T-helper 17 cell (primary cell): Measurements from ENCODE around the gene ITGB5. TPM values are rescaled to one million over a fixed set of nuclear protein-coding genes. Genes with fewer than 3 reads are reported as not detected.
"Not testable (repeated sequence)": the region's sequence is repeated elsewhere in the genome, so short reads cannot be mapped to it uniquely, and the experiment has no call there.

Source experiments
- ATAC-seq: fragments of 150-1000 bp; cut with Tn5 transposase; 2 replicates; pipeline ENCODE4 v1.10.0; 2021; ENCODE audit warnings: mild to moderate bottlenecking, moderate library complexity
- DNase-seq, 3 donors: peaks; one replicate each; pipeline versions ENCODE4 v3.0.0 to v3.0.0-alpha.2; 2020 to 2021
- H3K9me3 ChIP-seq: one replicate; pipeline ENCODE4 v1.7.0; 2013; ENCODE audit warnings: low read length, mild to moderate bottlenecking; ENCODE audit not compliant: control insufficient read depth, poor library complexity, severe bottlenecking
- H3K27ac Mint-ChIP-seq: one replicate; pipeline ENCODE4 v1.8.0; 2022; ENCODE audit warnings: mild to moderate bottlenecking, moderate library complexity, mixed read lengths
- H3K27me3 Mint-ChIP-seq: one replicate; pipeline ENCODE4 v1.8.0; 2022; ENCODE audit warnings: mixed read lengths
- H3K36me3 Mint-ChIP-seq: one replicate; pipeline ENCODE4 v1.8.0; 2022; ENCODE audit warnings: low read depth, mixed read lengths
- H3K4me1 Mint-ChIP-seq: one replicate; pipeline ENCODE4 v1.8.0; 2022; ENCODE audit warnings: mild to moderate bottlenecking, mixed read lengths
- H3K4me3 Mint-ChIP-seq: one replicate; pipeline ENCODE4 v1.8.0; 2022; ENCODE audit warnings: mild to moderate bottlenecking, moderate library complexity, mixed read lengths
- total RNA-seq, 4 donors: library from RNA in 2 of 4; stranded (reverse) in 2 of 4; gene quantifications; one replicate each; pipeline ENCODE4 v1.2.3 and lab custom pipeline; 2022 to 2026

Gene ITGB5
- total RNA-seq, 2 donors from 2014 or later, result 3.1 to 61.3 TPM

DNA sequence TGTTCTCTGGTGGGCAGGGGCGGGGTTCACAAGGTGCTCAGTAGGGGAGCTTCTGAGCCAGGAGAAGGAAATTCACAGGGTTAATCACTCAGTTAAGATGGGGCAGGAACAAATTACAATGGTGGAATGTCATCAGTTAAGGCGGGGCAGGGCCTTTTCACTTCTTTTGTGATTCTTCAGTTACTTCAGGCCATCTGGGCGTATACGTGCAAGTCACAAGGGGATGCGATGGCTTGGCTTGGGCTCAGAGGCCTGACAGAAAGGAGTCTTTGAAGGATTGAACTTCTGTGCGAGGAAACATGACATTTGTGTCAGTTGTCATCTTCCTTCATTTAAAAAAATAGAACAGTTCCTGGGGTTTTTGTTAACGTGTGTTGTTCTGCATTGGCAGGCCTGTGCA lies 129.2 kb downstream of the ITGB5 start:
- not testable (repeated sequence) for ATAC-seq, H3K9me3 ChIP-seq, H3K36me3 Mint-ChIP-seq, H3K27ac Mint-ChIP-seq, DNase-seq, H3K4me3 Mint-ChIP-seq
- Mint-ChIP-seq H3K4me1 (peaks cover 12% of the 10 kb centered on the region), H3K27me3 (peaks cover 40% of the 10 kb centered on the region)

DNA sequence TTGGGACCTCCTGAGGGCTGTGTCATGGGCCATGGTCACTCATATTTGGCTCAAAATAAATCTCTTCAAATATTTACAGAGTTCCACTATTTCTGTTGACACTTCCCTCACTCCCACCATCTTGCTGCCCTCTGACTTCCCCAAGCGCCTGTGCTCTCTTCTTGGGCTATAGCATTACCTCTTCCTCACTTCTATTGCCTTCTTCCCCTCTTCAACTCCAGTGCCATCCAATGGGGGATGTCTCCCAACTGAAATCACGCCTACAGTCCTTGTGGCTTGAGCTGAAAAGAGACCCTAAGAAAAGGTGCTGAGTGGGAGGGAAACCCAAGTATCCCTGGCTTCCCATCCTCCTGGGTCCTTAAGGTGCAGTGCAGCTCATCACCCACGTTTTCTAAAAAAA lies 135.1 kb downstream of the ITGB5 start:
- Mint-ChIP-seq H3K4me3 (no peak overlapping the region), H3K27ac (no peak overlapping the region), H3K36me3 (peaks cover 7% of the 10 kb centered on the region), H3K4me1 (peaks cover 8% of the 10 kb centered on the region), H3K27me3 (peaks cover 36% of the 10 kb centered on the region)
- ATAC-seq (no peak), DNase-seq (no peak)
- no peaks in the 10 kb centered on the region for H3K9me3 ChIP-seq

DNA sequence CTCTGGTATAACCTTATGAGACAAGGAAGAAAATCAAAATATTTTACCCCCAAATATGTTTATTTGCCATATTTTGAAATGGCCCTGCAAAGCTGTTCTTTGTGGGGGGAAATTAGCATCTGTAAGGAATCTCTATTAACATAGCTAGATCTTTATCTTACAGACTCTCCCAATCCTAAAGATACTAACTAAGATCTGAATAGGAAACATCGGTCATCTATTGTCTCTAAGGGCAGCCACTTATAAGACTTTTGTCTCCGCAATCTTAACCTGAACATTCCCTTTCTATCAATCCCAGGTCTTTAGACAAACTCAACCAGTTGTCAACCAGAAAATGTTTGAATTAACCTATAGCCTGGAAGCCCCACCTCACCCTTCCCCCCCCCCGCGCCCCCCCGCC lies 135.7 kb downstream of the ITGB5 start:
- no peak for DNase-seq
- H3K9me3 ChIP-seq, result no peaks in the 10 kb centered on the region
- no peak overlapping the region for H3K27ac Mint-ChIP-seq
- H3K4me1 Mint-ChIP-seq, result peaks cover 8% of the 10 kb centered on the region
- H3K4me3 Mint-ChIP-seq, result no peak overlapping the region
- H3K27me3 Mint-ChIP-seq, result peaks cover 35% of the 10 kb centered on the region
- ATAC-seq, result no peak
- peaks cover 7% of the 10 kb centered on the region for H3K36me3 Mint-ChIP-seq

DNA sequence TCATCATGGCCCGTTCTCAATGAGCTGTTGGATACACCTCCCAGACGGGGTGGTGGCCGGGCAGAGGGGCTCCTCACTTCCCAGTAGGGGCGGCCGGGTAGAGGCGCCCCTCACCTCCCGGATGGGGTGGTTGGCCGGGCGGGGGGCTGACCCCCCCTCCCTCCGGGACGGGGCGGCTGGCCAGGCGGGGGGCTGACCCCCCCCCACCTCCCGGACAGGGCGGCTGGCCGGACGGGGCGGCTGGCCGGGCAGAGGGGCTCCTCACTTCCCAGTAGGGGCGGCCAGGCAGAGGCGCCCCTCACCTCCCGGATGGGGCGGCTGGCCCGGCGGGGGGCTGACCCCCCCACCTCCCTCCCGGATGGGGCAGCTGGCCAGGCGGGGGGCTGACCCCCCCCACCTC lies 137.3 kb downstream of the ITGB5 start:
- not testable (repeated sequence) for ATAC-seq, H3K4me3 Mint-ChIP-seq, H3K4me1 Mint-ChIP-seq, H3K9me3 ChIP-seq, H3K27ac Mint-ChIP-seq, DNase-seq, H3K36me3 Mint-ChIP-seq
- peaks cover 23% of the 10 kb centered on the region for H3K27me3 Mint-ChIP-seq

DNA sequence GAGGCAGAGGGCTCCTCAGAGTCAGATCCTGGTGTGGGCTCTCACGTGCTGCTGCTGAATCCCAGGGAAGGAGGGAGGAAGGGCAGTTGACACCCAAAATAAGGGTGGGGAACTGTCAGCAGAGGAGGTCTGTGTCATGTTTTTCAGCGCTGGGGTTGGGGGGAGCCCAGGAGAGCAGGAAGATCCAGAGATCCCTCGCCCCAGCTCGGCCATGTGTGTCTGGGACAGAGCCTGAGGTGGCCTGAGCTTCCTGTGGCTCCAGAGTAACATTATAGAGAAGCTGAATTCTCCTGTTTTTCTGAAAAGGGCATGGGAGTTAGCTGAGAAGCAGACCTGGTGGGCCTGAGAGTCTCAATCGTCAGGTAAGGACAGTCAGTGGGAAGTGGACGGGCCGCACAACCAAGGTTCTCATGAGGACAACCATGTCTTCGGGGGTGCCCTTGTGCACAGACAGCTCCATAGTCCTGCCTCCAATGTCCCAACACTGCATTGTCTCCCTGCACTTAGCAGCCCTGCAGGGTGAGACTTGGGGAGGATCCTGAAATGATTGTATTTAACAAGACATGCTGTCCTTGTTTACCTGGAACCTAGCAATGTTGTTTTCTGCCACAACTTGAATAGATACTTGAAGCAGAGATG lies 138.5 kb downstream of the ITGB5 start:
- DNase-seq (no peak), ATAC-seq (no peak)
- Mint-ChIP-seq H3K27me3 (peaks cover 12% of the 10 kb centered on the region), H3K27ac (no peak overlapping the region), H3K4me1 (peaks cover 4% of the 10 kb centered on the region), H3K4me3 (no peak overlapping the region), H3K36me3 (peaks cover 2% of the 10 kb centered on the region)
- H3K9me3 ChIP-seq, result no peaks in the 10 kb centered on the region

DNA sequence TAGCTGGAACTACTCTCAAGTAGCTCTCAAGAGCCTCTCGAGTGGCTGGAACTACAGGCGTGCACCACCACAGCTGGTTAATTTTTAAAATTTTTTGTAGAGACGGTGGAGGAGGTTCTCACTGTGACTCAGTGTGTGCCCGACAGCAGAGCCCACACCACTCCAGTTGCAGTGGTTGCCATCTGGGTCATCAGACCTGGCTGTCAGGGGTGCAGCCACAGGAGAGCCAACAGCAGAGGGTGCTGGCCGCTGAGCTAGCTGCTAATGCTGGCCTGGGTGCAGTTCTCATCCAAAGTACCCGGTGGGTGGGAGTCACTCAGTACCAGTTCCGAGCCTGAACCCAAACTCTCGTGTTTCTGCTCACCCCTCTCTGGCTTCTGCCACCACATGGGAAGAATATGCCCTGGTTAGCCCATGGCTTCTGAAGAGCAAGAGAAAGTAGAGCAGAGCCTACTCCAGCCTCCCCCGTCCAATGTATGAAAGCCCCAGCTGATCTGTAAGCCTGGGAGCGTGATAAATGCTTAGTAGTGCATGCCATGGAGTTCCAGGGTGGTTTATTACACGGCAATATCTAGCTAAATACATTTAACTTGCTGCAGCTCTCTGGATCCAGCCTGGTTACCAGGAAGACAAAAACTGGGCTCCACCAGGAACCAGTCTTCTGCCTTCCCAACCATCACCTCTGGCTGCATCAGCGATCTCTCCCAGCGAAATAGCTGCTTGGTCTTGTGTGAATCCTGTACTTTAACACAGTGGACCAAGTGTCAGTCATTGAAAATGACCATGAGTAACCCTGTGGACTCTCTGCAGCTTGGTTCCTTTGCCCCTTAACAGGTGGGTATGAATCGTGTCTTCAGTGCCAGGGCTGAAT lies 139.8 kb downstream of the ITGB5 start:
- Mint-ChIP-seq H3K27ac (no peak overlapping the region), H3K4me1 (peaks cover 4% of the 10 kb centered on the region), H3K27me3 (peaks cover 3% of the 10 kb centered on the region), H3K36me3 (no peaks in the 10 kb centered on the region), H3K4me3 (no peak overlapping the region)
- DNase-seq, result no peak
- H3K9me3 ChIP-seq, result no peaks in the 10 kb centered on the region
- no peak for ATAC-seq

DNA sequence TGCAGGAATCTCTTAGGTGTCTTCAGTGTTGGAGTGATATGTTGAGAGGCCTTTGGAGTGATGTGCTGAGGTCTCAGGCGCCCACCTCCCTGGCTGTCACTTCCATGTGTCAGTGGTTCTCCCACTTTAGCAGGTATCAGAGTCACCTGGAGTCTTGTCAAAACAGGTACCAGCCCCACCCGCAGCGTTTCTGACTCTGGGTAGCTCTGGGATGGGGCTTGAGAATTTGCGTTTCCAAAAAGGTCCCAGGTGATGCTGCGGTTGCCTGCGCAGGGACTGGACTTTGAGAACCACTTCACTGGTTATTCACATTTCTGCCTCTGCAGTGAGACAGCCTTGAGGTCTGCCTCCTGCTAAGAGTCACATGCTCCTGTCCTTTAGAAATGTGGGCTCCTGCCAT lies 141.4 kb downstream of the ITGB5 start:
- Mint-ChIP-seq H3K4me1 (peaks cover 2% of the 10 kb centered on the region), H3K4me3 (no peak overlapping the region), H3K27ac (no peak overlapping the region), H3K36me3 (no peaks in the 10 kb centered on the region), H3K27me3 (no peaks in the 10 kb centered on the region)
- ATAC-seq (no peak), DNase-seq (no peak)
- no peaks in the 10 kb centered on the region for H3K9me3 ChIP-seq

DNA sequence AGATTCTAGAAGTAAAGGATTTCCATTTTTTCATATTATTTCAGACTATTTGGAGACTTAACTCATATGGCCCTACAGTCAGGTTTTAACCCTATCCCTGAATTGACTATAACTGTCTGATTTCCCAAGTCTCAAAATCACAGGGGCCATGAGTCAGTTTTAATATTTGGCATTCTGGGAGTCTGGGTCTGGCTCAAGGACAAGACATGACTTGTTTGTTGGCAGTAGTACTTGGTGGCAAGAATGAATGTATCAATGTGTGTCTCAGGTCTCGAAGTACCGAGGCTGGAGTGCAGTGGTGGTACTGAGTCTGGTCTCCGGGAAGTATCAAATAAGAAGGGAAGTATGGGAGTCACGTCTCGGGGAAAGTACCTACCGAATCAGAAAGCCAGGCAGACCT lies 146.1 kb downstream of the ITGB5 start:
- Mint-ChIP-seq H3K4me1 (peaks cover 11% of the 10 kb centered on the region), H3K4me3 (no peak overlapping the region), H3K27ac (no peak overlapping the region), H3K36me3 (peaks cover 6% of the 10 kb centered on the region), H3K27me3 (no peaks in the 10 kb centered on the region)
- no peak for ATAC-seq
- H3K9me3 ChIP-seq, result no peaks in the 10 kb centered on the region
- no peak for DNase-seq

DNA sequence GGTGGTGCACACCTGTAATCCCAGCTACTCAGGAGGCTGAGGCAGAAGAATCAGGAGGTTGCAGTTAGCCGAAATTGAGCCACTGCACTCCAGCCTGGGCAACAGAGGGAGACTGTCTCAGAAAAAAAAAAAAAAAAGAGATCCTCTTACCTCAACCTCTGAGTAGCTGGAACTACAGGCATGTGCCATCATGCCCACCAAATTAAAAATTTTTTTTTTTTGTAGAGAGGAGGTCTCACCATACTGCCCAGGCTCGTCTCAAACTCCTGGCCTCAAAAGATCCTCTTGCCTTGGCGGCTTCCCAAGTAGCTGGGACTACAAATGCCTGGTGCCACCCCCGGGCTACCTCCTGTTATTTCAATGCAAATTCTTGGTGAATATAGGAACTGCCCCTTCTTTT lies 155.4 kb downstream of the ITGB5 start:
- no peaks in the 10 kb centered on the region for H3K9me3 ChIP-seq
- Mint-ChIP-seq H3K4me3 (no peak overlapping the region), H3K4me1 (peaks cover 15% of the 10 kb centered on the region), H3K36me3 (peaks cover 2% of the 10 kb centered on the region), H3K27me3 (peaks cover 4% of the 10 kb centered on the region), H3K27ac (peak overlapping the region; percentile 93)
- no peak for ATAC-seq
- no peak for DNase-seq

DNA sequence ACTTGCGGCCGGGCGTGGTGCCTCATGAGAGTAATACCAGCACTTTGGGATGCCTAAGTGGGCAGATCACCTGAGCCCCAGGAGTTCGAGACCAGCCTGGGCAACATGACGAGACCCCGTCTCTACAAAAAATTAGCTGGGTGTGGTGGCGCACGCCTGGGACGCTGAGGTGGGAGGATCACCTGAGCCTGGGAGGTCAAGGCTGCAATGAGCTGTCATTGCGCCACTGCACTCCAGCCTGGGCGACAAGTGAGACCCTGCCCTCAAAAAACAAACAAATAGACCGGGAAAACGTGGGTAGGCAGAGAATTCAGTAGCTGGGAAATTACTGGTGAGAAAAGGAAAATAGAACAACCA lies 156.2 kb downstream of the ITGB5 start:
- Mint-ChIP-seq H3K36me3 (peaks cover 2% of the 10 kb centered on the region), H3K27me3 (peaks cover 4% of the 10 kb centered on the region)
- no peak for ATAC-seq

DNA sequence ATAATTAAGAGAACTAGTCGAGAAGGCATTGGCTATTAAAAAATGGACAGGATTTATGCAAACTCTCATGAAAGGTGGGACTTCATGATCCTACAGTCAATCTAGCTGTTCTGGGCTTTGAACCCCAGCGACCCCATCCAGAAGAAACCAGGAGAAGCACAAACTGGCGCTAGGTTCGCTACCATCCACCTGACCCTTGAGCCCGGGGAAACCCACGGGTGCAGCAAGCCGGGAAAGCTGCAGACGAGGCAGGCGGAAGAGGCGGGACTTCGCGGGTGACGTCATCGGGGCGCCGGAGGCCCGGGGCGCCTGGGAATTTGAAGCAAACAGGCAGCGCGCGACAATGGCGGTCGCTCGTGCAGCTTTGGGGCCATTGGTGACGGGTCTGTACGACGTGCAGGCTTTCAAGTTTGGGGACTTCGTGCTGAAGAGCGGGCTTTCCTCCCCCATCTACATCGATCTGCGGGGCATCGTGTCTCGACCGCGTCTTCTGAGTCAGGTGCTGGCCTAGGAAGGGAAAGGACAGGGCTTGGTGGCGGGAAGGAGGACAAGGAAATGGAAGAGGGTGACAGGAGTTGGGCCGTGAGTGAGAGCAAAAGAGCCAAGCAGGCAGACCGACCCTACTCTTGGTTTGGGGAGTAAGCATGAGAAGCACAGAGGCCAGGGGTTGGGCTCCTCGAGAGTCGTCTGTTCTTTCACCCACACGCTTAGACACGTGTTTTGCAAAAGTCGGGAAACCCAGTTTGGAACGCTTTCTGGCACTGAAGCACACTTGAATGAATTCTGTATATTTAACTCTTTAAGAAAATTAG lies 156.8 kb downstream of the ITGB5 start, which contains the start of gene UMPS:
Gene UMPS, plus strand, starts transcription at position 324 of the 812 bp plus-strand sequence. Its CDS starts 20 bp downstream, at position 344.
- Mint-ChIP-seq H3K4me1 (peaks cover 15% of the 10 kb centered on the region), H3K36me3 (peaks cover 2% of the 10 kb centered on the region), H3K4me3 (peak within 1 kb of the TSS; percentile 94)

More for the DNA sequence above, 156.2 kb downstream of the ITGB5 start:
- Mint-ChIP-seq H3K27ac (peak overlapping the region; percentile 93), H3K4me3 (peak overlapping the region; percentile 94), H3K4me1 (peaks cover 15% of the 10 kb centered on the region)
- H3K9me3 ChIP-seq, result no peaks in the 10 kb centered on the region
- DNase-seq, result no peak

DNA sequence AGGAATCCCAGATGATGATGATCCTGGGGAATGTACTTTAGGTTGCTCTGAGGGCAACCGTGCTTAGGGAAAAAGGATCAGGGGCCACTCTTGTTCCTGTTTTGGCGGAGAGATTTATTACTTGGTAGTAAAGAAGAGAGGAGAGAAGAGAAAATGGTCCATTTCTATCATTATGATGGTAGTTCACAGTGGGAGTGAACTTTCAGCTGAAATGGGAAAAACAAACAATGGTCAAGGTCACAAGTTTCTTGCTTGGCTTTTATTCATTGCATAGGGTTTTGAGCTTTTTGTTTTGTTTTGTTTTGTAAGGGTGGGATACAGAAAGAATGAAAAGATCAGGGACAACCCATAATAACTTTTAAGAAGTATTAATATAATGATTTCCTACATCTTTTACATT lies 164.6 kb downstream of the ITGB5 start:
- Mint-ChIP-seq H3K4me1 (no peaks in the 10 kb centered on the region), H3K4me3 (no peak overlapping the region), H3K36me3 (peaks cover 3% of the 10 kb centered on the region), H3K27me3 (peaks cover 51% of the 10 kb centered on the region), H3K27ac (no peak overlapping the region)
- ATAC-seq (no peak), DNase-seq (no peak)
- H3K9me3 ChIP-seq, result no peaks in the 10 kb centered on the region

More for the DNA sequence above, 156.8 kb downstream of the ITGB5 start, which contains the start of gene UMPS:
- ATAC-seq, result peak; percentile 97
- peak within 1 kb of the TSS; percentile 93 for H3K27ac Mint-ChIP-seq
- DNase-seq, result peak; percentile 83 to 92 (median 83)
- no peaks in the 10 kb centered on the region for H3K9me3 ChIP-seq
- peaks cover 8% of the 10 kb centered on the region for H3K27me3 Mint-ChIP-seq

DNA sequence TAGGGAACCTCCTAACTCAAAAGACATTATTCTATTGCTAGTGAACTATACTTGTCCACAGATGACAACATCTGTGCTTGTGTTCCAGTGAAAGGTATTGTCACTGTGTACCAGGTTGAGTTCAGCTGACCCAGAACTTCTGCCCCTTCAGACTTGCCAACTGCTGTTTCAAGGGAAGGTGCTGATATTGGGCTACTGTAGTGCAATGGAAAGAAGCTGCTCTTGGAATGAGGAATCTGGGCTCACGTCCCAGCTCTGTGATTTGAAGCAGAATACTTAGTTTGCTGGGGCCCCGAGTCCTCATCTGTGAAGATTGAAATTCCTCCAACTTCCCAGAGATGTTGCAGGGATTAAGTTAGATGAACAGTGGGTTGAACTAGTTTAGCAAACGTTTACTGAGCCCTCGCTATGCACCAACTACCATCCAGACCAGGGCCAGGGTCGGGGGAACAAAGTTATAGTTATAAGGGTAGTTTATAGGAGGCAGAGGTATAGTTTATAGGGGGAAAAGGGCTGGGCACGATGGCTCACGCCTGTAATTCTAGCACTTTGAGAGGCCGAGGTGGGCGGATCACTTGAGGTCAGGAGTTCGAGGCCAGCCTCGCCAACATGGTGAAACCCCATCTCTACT lies 172.8 kb downstream of the ITGB5 start:
- Mint-ChIP-seq H3K4me3 (no peak overlapping the region), H3K36me3 (peaks cover 3% of the 10 kb centered on the region), H3K27ac (no peak overlapping the region), H3K27me3 (peaks cover 45% of the 10 kb centered on the region), H3K4me1 (no peaks in the 10 kb centered on the region)
- H3K9me3 ChIP-seq, result no peaks in the 10 kb centered on the region
- ATAC-seq (no peak), DNase-seq (no peak)
